Esophagus squamous epithelium (tissue), 5 donors: ENCODE data around the gene TMEM26. TPM values are rescaled to one million over a fixed set of nuclear protein-coding genes. Genes with fewer than 3 reads are reported as not detected.

Experiments used
- DNase-seq: peaks from one replicate; lab custom pipeline; 2025; lab: John Stamatoyannopoulos, UW
- H3K27ac ChIP-seq, 4 donors: fragments of 200-600 bp; sonication (generic); one replicate each; pipeline ENCODE4 v1.5.1; 2016 to 2019; ENCODE audit warnings: mild to moderate bottlenecking in 1 of 4
- H3K27me3 ChIP-seq, 4 donors: fragments of 200-600 bp; sonication (generic); 1 replicate in 3 of 4; 2 replicates in 1 of 4; pipeline versions ENCODE4 v1.5.1 to v1.6.0; 2017 to 2021; ENCODE audit warnings: antibody characterized with exemption in 1 of 4
- H3K36me3 ChIP-seq, 3 donors: fragments of 200-600 bp; sonication (generic); one replicate each; pipeline ENCODE4 v1.5.1; 2016 to 2019
- H3K4me1 ChIP-seq, 3 donors: fragments of 200-600 bp; sonication (generic); one replicate each; pipeline ENCODE4 v1.5.1; 2017 to 2019
- H3K4me3 ChIP-seq, 4 donors: fragments of 200-600 bp; sonication (generic); 1 replicate in 3 of 4; 2 replicates in 1 of 4; pipeline ENCODE4 v1.5.1; 2016 to 2019; ENCODE audit warnings: mild to moderate bottlenecking in 2 of 4, moderate library complexity in 1 of 4
- H3K9me3 ChIP-seq, 3 donors: fragments of 200-600 bp; sonication (generic); one replicate each; pipeline ENCODE4 v1.5.1; 2016 to 2019
- CTCF ChIP-seq, 6 experiments: fragments of 450-650 bp in 4 of 6; fragments of 200-600 bp in 2 of 6; sonication (generic) in 2 of 6; IDR thresholded peaks; one replicate each; pipeline ENCODE4 v1.5.1; 2016 to 2019; ENCODE audit warnings: antibody characterized with exemption in 6 of 6, mild to moderate bottlenecking in 4 of 6, moderate library complexity in 4 of 6
- POLR2A ChIP-seq, 4 donors: fragments of 450-650 bp; IDR thresholded peaks; one replicate each; pipeline ENCODE4 v1.6.1; 2017; ENCODE audit warnings: antibody characterized with exemption in 4 of 4, mild to moderate bottlenecking in 4 of 4, moderate library complexity in 3 of 4
- WGBS, 2 donors: methylation state at CpG; one replicate each; pipeline ENCODE4 v1.1.5; 2018; 5-methylcytosine and 5-hydroxymethylcytosine counted together
- intact Hi-C: fragments of 100-400 bp; cut with DNase I; formaldehyde crosslinking; loops from one replicate; pipeline ENCODE4 v1.15.0; 2022
- total RNA-seq, 4 donors: library from RNA; depleted of rRNA; stranded (reverse); fragments of >200 nt; gene quantifications; one replicate each; pipeline ENCODE4 v1.1.0, GENCODE V29; 2016
- donor health status: DM: yes; HTN: yes; CAD: no.

The TMEM26 gene
- total RNA-seq, 4 donors from 2014 or later, result 0.09 to 0.38 (median 0.09) TPM; not detected in 1

GRCh38 chr10:61486738-61487396, 33.7 kb upstream of the TMEM26 start:
- Histone ChIP-seq H3K4me1 (no peaks in the 10 kb centered on the region), H3K4me3 (no peak overlapping the region), H3K27me3 (no peaks in the 10 kb centered on the region), H3K27ac (no peak overlapping the region), H3K36me3 (no peaks in the 10 kb centered on the region), H3K9me3 (no peaks in the 10 kb centered on the region)
- no peak for TF ChIP-seq POLR2A (IDR thresholded peaks at IDR 0.05)
- no peak for TF ChIP-seq CTCF (IDR thresholded peaks at IDR 0.05)
- 70 to 77% methylated on average over 2 of the region's 2 CpGs for WGBS, 2 donors
- intact Hi-C loops, result no loop called here
- DNase-seq, result no peak

- WGBS, 2 donors, result 74 to 82% methylated on average over 1 of the region's 1 CpG
- intact Hi-C loops, result no loop called here
- TF ChIP-seq POLR2A (IDR thresholded peaks at IDR 0.05), result no peak
- no peak for DNase-seq
- Histone ChIP-seq H3K27me3 (no peaks in the 10 kb centered on the region), H3K36me3 (no peaks in the 10 kb centered on the region), H3K4me1 (no peaks in the 10 kb centered on the region), H3K27ac (no peak overlapping the region), H3K9me3 (no peaks in the 10 kb centered on the region), H3K4me3 (no peak overlapping the region)
Observed at GRCh38 chr10:61486251-61486650, 33.1 kb upstream of the TMEM26 start.

GRCh38 chr10:61481597-61481996, 28.4 kb upstream of the TMEM26 start:
- no peak for TF ChIP-seq CTCF (IDR thresholded peaks at IDR 0.05)
- no peak for DNase-seq
- intact Hi-C loops, result no loop called here
- WGBS, 2 donors, result 79 to 83% methylated on average over 3 of the region's 3 CpGs
- Histone ChIP-seq H3K27me3 (no peaks in the 10 kb centered on the region), H3K27ac (no peak overlapping the region), H3K4me1 (no peaks in the 10 kb centered on the region), H3K9me3 (no peaks in the 10 kb centered on the region), H3K4me3 (no peak overlapping the region), H3K36me3 (no peaks in the 10 kb centered on the region)

- H3K4me3 ChIP-seq, result no peak overlapping the region
- H3K27ac ChIP-seq, result no peak overlapping the region
- DNase-seq, result no peak
- no peak for TF ChIP-seq POLR2A (IDR thresholded peaks at IDR 0.05)
- no peak for TF ChIP-seq CTCF (IDR thresholded peaks at IDR 0.05)
- no peaks in the 10 kb centered on the region for H3K27me3 ChIP-seq
- no peaks in the 10 kb centered on the region for H3K4me1 ChIP-seq
- no peaks in the 10 kb centered on the region for H3K36me3 ChIP-seq
- H3K9me3 ChIP-seq, result no peaks in the 10 kb centered on the region
- WGBS, 2 donors, result 25 to 31% methylated on average over 2 of the region's 2 CpGs
- intact Hi-C loops, result no loop called here
Observed at GRCh38 chr10:61480208-61480607, 27.0 kb upstream of the TMEM26 start.

GRCh38 chr10:61478621-61479312, 25.6 kb upstream of the TMEM26 start:
- H3K27ac ChIP-seq, result no peak overlapping the region
- H3K36me3 ChIP-seq, result no peaks in the 10 kb centered on the region
- DNase-seq, result no peak
- no peaks in the 10 kb centered on the region for H3K4me1 ChIP-seq
- no peaks in the 10 kb centered on the region for H3K27me3 ChIP-seq
- no peaks in the 10 kb centered on the region for H3K9me3 ChIP-seq
- intact Hi-C loops, result no loop called here
- TF ChIP-seq CTCF (IDR thresholded peaks at IDR 0.05), result no peak
- TF ChIP-seq POLR2A (IDR thresholded peaks at IDR 0.05), result no peak
- H3K4me3 ChIP-seq, result no peak overlapping the region
- WGBS, 2 donors, result 61 to 78% methylated on average over 4 of the region's 4 CpGs
